Stimulated activated CD8-positive, alpha-beta memory T cell treated with anti-CD3 and anti-CD28 coated beads, Interleukin-12 subunit alpha, Interleukin-12 subunit beta, amount 100 ng/mL, for 4 hours (primary cell): ENCODE measurements around the gene PLEKHA5.
"Not testable (repeated sequence)": the region's sequence is repeated elsewhere in the genome, so short reads cannot be mapped to it uniquely, and the experiment has no call there.

ENCODE experiments used
- DNase-seq: peaks from one replicate; pipeline ENCODE4 v3.0.0-alpha.2; 2020; ENCODE audit warnings: low read depth

PLEKHA5 gene

GRCh38 chr12:19278407-19278806, 148.9 kb downstream of the PLEKHA5 start:
- DNase-seq = no peak

- no peak for DNase-seq
Observed at GRCh38 chr12:19282133-19282699, 152.7 kb downstream of the PLEKHA5 start.

GRCh38 chr12:19284658-19285057, 155.1 kb downstream of the PLEKHA5 start:
- no peak for DNase-seq

- no peak for DNase-seq
Observed at GRCh38 chr12:19285793-19286448, 156.4 kb downstream of the PLEKHA5 start.

GRCh38 chr12:19287302-19287701, 157.8 kb downstream of the PLEKHA5 start:
- no peak for DNase-seq

GRCh38 chr12:19288161-19288560, 158.6 kb downstream of the PLEKHA5 start:
- no peak for DNase-seq

GRCh38 chr12:19288603-19289244, 159.2 kb downstream of the PLEKHA5 start:
- DNase-seq = no peak

- DNase-seq = no peak
Observed at GRCh38 chr12:19298836-19299605, 169.5 kb downstream of the PLEKHA5 start.

- DNase-seq = no peak
Observed at GRCh38 chr12:19299765-19300164, 170.2 kb downstream of the PLEKHA5 start.

- no peak for DNase-seq
Observed at GRCh38 chr12:19301223-19301622, 171.7 kb downstream of the PLEKHA5 start.

GRCh38 chr12:19301688-19302087, 172.2 kb downstream of the PLEKHA5 start:
- no peak for DNase-seq

- DNase-seq = no peak
Observed at GRCh38 chr12:19302100-19302640, 172.6 kb downstream of the PLEKHA5 start.

GRCh38 chr12:19303496-19303895, 174.0 kb downstream of the PLEKHA5 start:
- DNase-seq = no peak

- no peak for DNase-seq
Observed at GRCh38 chr12:19304149-19304750, 174.7 kb downstream of the PLEKHA5 start.

GRCh38 chr12:19305621-19306020, 176.1 kb downstream of the PLEKHA5 start:
- not testable (repeated sequence) for DNase-seq

GRCh38 chr12:19306366-19306765, 176.8 kb downstream of the PLEKHA5 start:
- no peak for DNase-seq

GRCh38 chr12:19307451-19307850, 177.9 kb downstream of the PLEKHA5 start:
- no peak for DNase-seq

GRCh38 chr12:19311165-19311564, 181.6 kb downstream of the PLEKHA5 start:
- no peak for DNase-seq

GRCh38 chr12:19312637-19313036, 183.1 kb downstream of the PLEKHA5 start:
- DNase-seq = no peak

- DNase-seq = no peak
Observed at GRCh38 chr12:19316425-19316824, 186.9 kb downstream of the PLEKHA5 start.

GRCh38 chr12:19322376-19322775, 192.8 kb downstream of the PLEKHA5 start:
- no peak for DNase-seq

- DNase-seq = no peak
Observed at GRCh38 chr12:19323805-19324204, 194.3 kb downstream of the PLEKHA5 start.
